GM23338 (cell line): ENCODE measurements around the gene SIRPG. TPM values are rescaled to one million over a fixed set of nuclear protein-coding genes. Genes with fewer than 3 reads are reported as not detected.

Experiments
- ATAC-seq: fragments of 200-7000 bp; cut with Tn5 transposase; 3 replicates; pipeline ENCODE4 v1.9.1; 2020
- DNase-seq: peaks from one replicate; pipeline ENCODE4 v3.0.0-alpha.2; 2015; ENCODE audit warnings: low spot score
- H2AFZ ChIP-seq: fragments of 200-600 bp; sonication (generic); 2 replicates; pipeline ENCODE4 v1.8.0; 2016; ENCODE audit warnings: antibody characterized with exemption, mild to moderate bottlenecking, moderate library complexity
- H3F3A ChIP-seq: fragments of 200-600 bp; sonication (generic); replicated peaks from 2 replicates; pipeline ENCODE4 v1.8.0; 2017; ENCODE audit warnings: antibody characterized with exemption, mixed run types, low read depth
- H3K27ac ChIP-seq: fragments of 200-600 bp; sonication (generic); 2 replicates; pipeline ENCODE4 v1.6.1; 2016; ENCODE audit warnings: low read depth
- H3K27me3 ChIP-seq: fragments of 200-600 bp; sonication (generic); 2 replicates; pipeline ENCODE4 v1.8.0; 2016; ENCODE audit warnings: mild to moderate bottlenecking, mixed run types, moderate library complexity; ENCODE audit not compliant: insufficient read depth
- H3K36me3 ChIP-seq: fragments of 200-600 bp; sonication (generic); 2 replicates; pipeline ENCODE4 v1.8.0; 2016; ENCODE audit warnings: mild to moderate bottlenecking; ENCODE audit not compliant: insufficient read depth
- H3K4me1 ChIP-seq: fragments of 200-600 bp; sonication (generic); 2 replicates; pipeline ENCODE4 v1.8.0; 2016; ENCODE audit warnings: mild to moderate bottlenecking, moderate library complexity; ENCODE audit not compliant: insufficient read depth
- H3K4me2 ChIP-seq: fragments of 200-600 bp; sonication (generic); 2 replicates; pipeline ENCODE4 v1.7.1; 2017; ENCODE audit warnings: mixed run types
- H3K4me3 ChIP-seq: fragments of 200-600 bp; sonication (generic); 2 replicates; pipeline ENCODE4 v1.6.1; 2016; ENCODE audit warnings: mixed run types
- H3K79me2 ChIP-seq: fragments of 200-600 bp; sonication (generic); replicated peaks from 2 replicates; pipeline ENCODE4 v1.8.0; 2017; ENCODE audit warnings: mild to moderate bottlenecking; ENCODE audit not compliant: insufficient read depth
- H3K9me2 ChIP-seq: fragments of 200-600 bp; sonication (generic); 2 replicates; pipeline ENCODE4 v1.8.0; 2017; ENCODE audit not compliant: insufficient read depth
- H4K20me1 ChIP-seq: fragments of 200-600 bp; sonication (generic); replicated peaks from 2 replicates; pipeline ENCODE4 v1.8.0; 2017; ENCODE audit warnings: mild to moderate bottlenecking; ENCODE audit not compliant: insufficient read depth
- H3K27ac Mint-ChIP-seq: 2 replicates; pipeline ENCODE4 v1.8.0; 2020; ENCODE audit warnings: inconsistent platforms, mild to moderate bottlenecking, moderate library complexity, mixed read lengths
- H3K27me3 Mint-ChIP-seq: 3 replicates; pipeline ENCODE4 v1.8.0; 2022; ENCODE audit warnings: low read depth, mild to moderate bottlenecking, moderate library complexity, mixed read lengths, inconsistent platforms; ENCODE audit not compliant: insufficient read depth, poor library complexity
- H3K36me3 Mint-ChIP-seq: 3 replicates; pipeline ENCODE4 v1.8.0; 2021; ENCODE audit warnings: low read depth, mild to moderate bottlenecking, inconsistent platforms, moderate library complexity, mixed read lengths
- H3K4me1 Mint-ChIP-seq: 3 replicates; pipeline ENCODE4 v1.8.0; 2020; ENCODE audit warnings: mild to moderate bottlenecking, inconsistent platforms, mixed read lengths
- H3K4me3 Mint-ChIP-seq: 3 replicates; pipeline ENCODE4 v1.8.0; 2021; ENCODE audit warnings: moderate library complexity, mild to moderate bottlenecking, inconsistent platforms, mixed read lengths
- H3K9me3 Mint-ChIP-seq: 3 replicates; pipeline ENCODE4 v1.8.0; 2020; ENCODE audit warnings: moderate library complexity, mild to moderate bottlenecking, inconsistent platforms, mixed read lengths
- CREB1 ChIP-seq: fragments of 250-450 bp; sonication (Bioruptor Pico); IDR thresholded peaks from 2 replicates; pipeline ENCODE4 v1.5.0; 2020; ENCODE audit warnings: low read depth, mild to moderate bottlenecking, moderate library complexity
- EZH2 ChIP-seq: fragments of 200-600 bp; sonication (generic); IDR thresholded peaks from one replicate; pipeline ENCODE4 v1.8.0; 2017; ENCODE audit warnings: antibody characterized with exemption, mild to moderate bottlenecking, low read depth; ENCODE audit not compliant: unreplicated experiment
- EZH2phosphoT487 ChIP-seq: fragments of 200-600 bp; sonication (generic); IDR thresholded peaks from one replicate; pipeline ENCODE4 v1.8.1; 2018; ENCODE audit warnings: antibody characterized with exemption; ENCODE audit not compliant: unreplicated experiment
- JUNB ChIP-seq: IDR thresholded peaks from one replicate; pipeline ENCODE4 v1.6.1; 2016; ENCODE audit warnings: antibody characterized with exemption; ENCODE audit not compliant: unreplicated experiment
- NANOG ChIP-seq: IDR thresholded peaks from 2 replicates; pipeline ENCODE4 v1.6.1; 2016; ENCODE audit warnings: antibody characterized with exemption, borderline replicate concordance
- POLR2AphosphoS5 ChIP-seq: IDR thresholded peaks from 2 replicates; pipeline ENCODE4 v1.6.1; 2016; ENCODE audit warnings: antibody characterized with exemption, low read depth
- STAT1 ChIP-seq: IDR thresholded peaks from one replicate; pipeline ENCODE4 v1.6.1; 2016; ENCODE audit warnings: antibody characterized with exemption; ENCODE audit not compliant: unreplicated experiment
- ZNF114 ChIP-seq: fragments of 250-450 bp; sonication (Bioruptor Pico); IDR thresholded peaks from 2 replicates; pipeline ENCODE4 v1.5.0; 2020; ENCODE audit warnings: mild to moderate bottlenecking, moderate library complexity
- ZNF331 ChIP-seq: fragments of 250-450 bp; sonication (Bioruptor Pico); IDR thresholded peaks from 2 replicates; pipeline ENCODE4 v1.5.0; 2020; ENCODE audit warnings: low read depth, mild to moderate bottlenecking, moderate library complexity
- ZNF462 ChIP-seq: fragments of 250-450 bp; sonication (Bioruptor Pico); IDR thresholded peaks from 2 replicates; pipeline ENCODE4 v1.5.0; 2020; ENCODE audit warnings: mild to moderate bottlenecking, moderate library complexity
- polyA plus RNA-seq: library from polyadenylated mRNA; unstranded; fragments of >200 nt; fragmentation: Nextera tagmentation; extraction: Ambion mirVana; gene quantifications from 2 replicates; pipeline ENCODE4 v1.2.1, GENCODE V29; 2016
- total RNA-seq: library from RNA; depleted of rRNA; stranded (reverse); fragments of >200 nt; shearing (Covaris generic); gene quantifications from 2 replicates; pipeline ENCODE4 v1.2.3, GENCODE V29; 2014
- TF ChIP-seq, protein P1 (sequence below): IDR thresholded peaks from one replicate; pipeline ENCODE4 v1.6.1; 2018; ENCODE audit warnings: antibody characterized with exemption; ENCODE audit not compliant: unreplicated experiment
- TF ChIP-seq, protein P2 (sequence below), 2 experiments: fragments of 200-600 bp in 1 of 2; sonication (generic) in 1 of 2; conservative IDR thresholded peaks; 2 replicates each; pipeline versions ENCODE4 v1.5.1 to v1.6.1; 2016 to 2017; ENCODE audit warnings: antibody characterized with exemption in 2 of 2, low read depth in 2 of 2, mild to moderate bottlenecking in 2 of 2, moderate library complexity in 1 of 2
- TF ChIP-seq, protein P3 (sequence below): IDR thresholded peaks from 2 replicates; pipeline ENCODE4 v1.6.1; 2016; ENCODE audit warnings: antibody characterized with exemption

SIRPG gene
- total and polyA plus RNA-seq, 2 experiments from 2014 or later = not detected

- Histone ChIP-seq H3K79me2 (no peaks in the 10 kb centered on the region), H3K4me1 (no peaks in the 10 kb centered on the region)
- H3K27me3 Mint-ChIP-seq = no peaks in the 10 kb centered on the region
Measured at GRCh38 chr20:1671891-1672669, 14.5 kb upstream of the SIRPG start.

More at GRCh38 chr20:1671891-1672669, 14.5 kb upstream of the SIRPG start:
- H2AFZ ChIP-seq = no peak overlapping the region
- H3K4me2 ChIP-seq = no peak overlapping the region
- H3K36me3 ChIP-seq = no peaks in the 10 kb centered on the region
- no peaks in the 10 kb centered on the region for H3F3A ChIP-seq
- Mint-ChIP-seq H3K36me3 (peaks cover 3% of the 10 kb centered on the region; the same call in 1 of the 3 replicates), H3K4me1 (0 out of 3 replicates have a peak, but pooled peaks cover 2% of the 10 kb centered on the region), H3K27ac (no peak overlapping the region), H3K4me3 (no peak overlapping the region), H3K9me3 (peaks cover 11% of the 10 kb centered on the region; the same call in 2 of the 3 replicates)
- no peaks in the 10 kb centered on the region for H4K20me1 ChIP-seq
- DNase-seq (no peak), ATAC-seq (no peak)
- TF ChIP-seq, protein P1, sequence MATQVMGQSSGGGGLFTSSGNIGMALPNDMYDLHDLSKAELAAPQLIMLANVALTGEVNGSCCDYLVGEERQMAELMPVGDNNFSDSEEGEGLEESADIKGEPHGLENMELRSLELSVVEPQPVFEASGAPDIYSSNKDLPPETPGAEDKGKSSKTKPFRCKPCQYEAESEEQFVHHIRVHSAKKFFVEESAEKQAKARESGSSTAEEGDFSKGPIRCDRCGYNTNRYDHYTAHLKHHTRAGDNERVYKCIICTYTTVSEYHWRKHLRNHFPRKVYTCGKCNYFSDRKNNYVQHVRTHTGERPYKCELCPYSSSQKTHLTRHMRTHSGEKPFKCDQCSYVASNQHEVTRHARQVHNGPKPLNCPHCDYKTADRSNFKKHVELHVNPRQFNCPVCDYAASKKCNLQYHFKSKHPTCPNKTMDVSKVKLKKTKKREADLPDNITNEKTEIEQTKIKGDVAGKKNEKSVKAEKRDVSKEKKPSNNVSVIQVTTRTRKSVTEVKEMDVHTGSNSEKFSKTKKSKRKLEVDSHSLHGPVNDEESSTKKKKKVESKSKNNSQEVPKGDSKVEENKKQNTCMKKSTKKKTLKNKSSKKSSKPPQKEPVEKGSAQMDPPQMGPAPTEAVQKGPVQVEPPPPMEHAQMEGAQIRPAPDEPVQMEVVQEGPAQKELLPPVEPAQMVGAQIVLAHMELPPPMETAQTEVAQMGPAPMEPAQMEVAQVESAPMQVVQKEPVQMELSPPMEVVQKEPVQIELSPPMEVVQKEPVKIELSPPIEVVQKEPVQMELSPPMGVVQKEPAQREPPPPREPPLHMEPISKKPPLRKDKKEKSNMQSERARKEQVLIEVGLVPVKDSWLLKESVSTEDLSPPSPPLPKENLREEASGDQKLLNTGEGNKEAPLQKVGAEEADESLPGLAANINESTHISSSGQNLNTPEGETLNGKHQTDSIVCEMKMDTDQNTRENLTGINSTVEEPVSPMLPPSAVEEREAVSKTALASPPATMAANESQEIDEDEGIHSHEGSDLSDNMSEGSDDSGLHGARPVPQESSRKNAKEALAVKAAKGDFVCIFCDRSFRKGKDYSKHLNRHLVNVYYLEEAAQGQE = no peak
- TF ChIP-seq ZNF331 (CRISPR knock-in tag) (no peak), EZH2phosphoT487 (no peak), POLR2AphosphoS5 (no peak), ZNF462 (no peak), ZNF114 (CRISPR knock-in tag) (no peak), JUNB (no peak), NANOG (no peak), CREB1 (CRISPR knock-in tag) (no peak), STAT1 (no peak), EZH2 (no peak)
- TF ChIP-seq, protein P2, sequence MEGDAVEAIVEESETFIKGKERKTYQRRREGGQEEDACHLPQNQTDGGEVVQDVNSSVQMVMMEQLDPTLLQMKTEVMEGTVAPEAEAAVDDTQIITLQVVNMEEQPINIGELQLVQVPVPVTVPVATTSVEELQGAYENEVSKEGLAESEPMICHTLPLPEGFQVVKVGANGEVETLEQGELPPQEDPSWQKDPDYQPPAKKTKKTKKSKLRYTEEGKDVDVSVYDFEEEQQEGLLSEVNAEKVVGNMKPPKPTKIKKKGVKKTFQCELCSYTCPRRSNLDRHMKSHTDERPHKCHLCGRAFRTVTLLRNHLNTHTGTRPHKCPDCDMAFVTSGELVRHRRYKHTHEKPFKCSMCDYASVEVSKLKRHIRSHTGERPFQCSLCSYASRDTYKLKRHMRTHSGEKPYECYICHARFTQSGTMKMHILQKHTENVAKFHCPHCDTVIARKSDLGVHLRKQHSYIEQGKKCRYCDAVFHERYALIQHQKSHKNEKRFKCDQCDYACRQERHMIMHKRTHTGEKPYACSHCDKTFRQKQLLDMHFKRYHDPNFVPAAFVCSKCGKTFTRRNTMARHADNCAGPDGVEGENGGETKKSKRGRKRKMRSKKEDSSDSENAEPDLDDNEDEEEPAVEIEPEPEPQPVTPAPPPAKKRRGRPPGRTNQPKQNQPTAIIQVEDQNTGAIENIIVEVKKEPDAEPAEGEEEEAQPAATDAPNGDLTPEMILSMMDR (conservative IDR thresholded peaks at IDR 0.05; ENCODE audit: low read depth in 2 of 2) = no peak
- TF ChIP-seq, protein P3, sequence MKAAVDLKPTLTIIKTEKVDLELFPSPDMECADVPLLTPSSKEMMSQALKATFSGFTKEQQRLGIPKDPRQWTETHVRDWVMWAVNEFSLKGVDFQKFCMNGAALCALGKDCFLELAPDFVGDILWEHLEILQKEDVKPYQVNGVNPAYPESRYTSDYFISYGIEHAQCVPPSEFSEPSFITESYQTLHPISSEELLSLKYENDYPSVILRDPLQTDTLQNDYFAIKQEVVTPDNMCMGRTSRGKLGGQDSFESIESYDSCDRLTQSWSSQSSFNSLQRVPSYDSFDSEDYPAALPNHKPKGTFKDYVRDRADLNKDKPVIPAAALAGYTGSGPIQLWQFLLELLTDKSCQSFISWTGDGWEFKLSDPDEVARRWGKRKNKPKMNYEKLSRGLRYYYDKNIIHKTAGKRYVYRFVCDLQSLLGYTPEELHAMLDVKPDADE = no peak
- no peak overlapping the region for H3K4me3 ChIP-seq
- peaks cover 11% of the 10 kb centered on the region for H3K9me2 ChIP-seq
- no peaks in the 10 kb centered on the region for H3K27me3 ChIP-seq
- H3K27ac ChIP-seq = no peak overlapping the region
